Spleen (tissue), 11 donors: ENCODE results near the gene CXorf65. TPM values are rescaled to one million over a fixed set of nuclear protein-coding genes. Genes with fewer than 3 reads are reported as not detected.

ENCODE experiments used
- DNase-seq: peaks from one replicate; pipeline ENCODE4 v3.0.0-alpha.2; 2020
- H3K27ac ChIP-seq, 8 donors: fragments of 200-600 bp; sonication (generic) in 7 of 8; 1 replicate in 4 of 8; 2 replicates in 4 of 8; pipeline versions ENCODE4 v1.5.0 to v1.8.0; 2016 to 2021; ENCODE audit warnings: inconsistent platforms in 4 of 8, mild to moderate bottlenecking in 4 of 8, moderate library complexity in 1 of 8
- H3K27me3 ChIP-seq, 7 donors: fragments of 200-600 bp; sonication (generic) in 6 of 7; replicated peaks in 1 of 7; 1 replicate in 4 of 7; 2 replicates in 3 of 7; pipeline versions ENCODE4 v1.5.0 to v1.8.0; 2016 to 2021; ENCODE audit warnings: inconsistent platforms in 3 of 7, mild to moderate bottlenecking in 1 of 7
- H3K36me3 ChIP-seq, 6 donors: fragments of 200-600 bp; sonication (generic) in 5 of 6; 1 replicate in 4 of 6; 2 replicates in 2 of 6; pipeline versions ENCODE4 v1.5.0 to v1.8.0; 2016 to 2021; ENCODE audit warnings: inconsistent platforms in 2 of 6
- H3K4me1 ChIP-seq, 6 donors: fragments of 200-600 bp; sonication (generic) in 5 of 6; 1 replicate in 3 of 6; 2 replicates in 3 of 6; pipeline versions ENCODE4 v1.5.0 to v1.8.0; 2016 to 2021; ENCODE audit warnings: inconsistent platforms in 3 of 6
- H3K4me3 ChIP-seq, 8 donors: fragments of 200-600 bp; sonication (generic) in 7 of 8; 1 replicate in 4 of 8; 2 replicates in 4 of 8; pipeline versions ENCODE4 v1.5.0 to v1.8.0; 2016 to 2021; ENCODE audit warnings: inconsistent platforms in 4 of 8, mild to moderate bottlenecking in 4 of 8, moderate library complexity in 2 of 8
- H3K9me3 ChIP-seq, 8 donors: fragments of 200-600 bp; sonication (generic) in 7 of 8; 1 replicate in 4 of 8; 2 replicates in 4 of 8; pipeline versions ENCODE4 v1.5.0 to v1.8.0; 2016 to 2021; ENCODE audit warnings: inconsistent platforms in 4 of 8
- POLR2A ChIP-seq, 3 donors: fragments of 450-650 bp; IDR thresholded peaks; one replicate each; pipeline ENCODE4 v1.5.1; 2017; ENCODE audit warnings: antibody characterized with exemption in 3 of 3, mild to moderate bottlenecking in 1 of 3
- POLR2AphosphoS5 ChIP-seq, 3 donors: sonication (generic); formaldehyde crosslinking; IDR thresholded peaks; one replicate each; pipeline ENCODE4 v1.5.1; 2017; ENCODE audit warnings: antibody characterized with exemption in 3 of 3
- WGBS, 5 donors: extraction: QIAGEN DNeasy Blood & Tissue Kit in 3 of 5; methylation state at CpG; one replicate each; pipeline versions ENCODE4 v1.1.5 to v1.1.7; 2013 to 2018; 5-methylcytosine and 5-hydroxymethylcytosine counted together
- intact Hi-C: fragments of 100-400 bp; cut with DNase I; formaldehyde crosslinking; loops from one replicate; pipeline ENCODE4 v1.15.0; 2023; ENCODE audit warnings: low total_unique reads
- polyA plus RNA-seq, 3 donors: library from polyadenylated mRNA; stranded (reverse); fragments of 200-250 nt; gene quantifications; one replicate each; pipeline ENCODE4 v1.2.1, GENCODE V29; 2013
- total RNA-seq, 7 donors: library from RNA; depleted of rRNA in 3 of 7; stranded (reverse); fragments of >200 nt in 3 of 7; fragmentation: NEBNext Ultra II Directional in 4 of 7; extraction: Animal tissue kit (Norgen Biotek cat#: 25700) in 4 of 7; gene quantifications; one replicate each; pipeline versions ENCODE4 v1.1.0 to v1.2.1, GENCODE V29; 2016 to 2021
- TF ChIP-seq, protein P1 (sequence below), 11 experiments: fragments of 200-600 bp in 7 of 11; fragments of 450-650 bp in 4 of 11; sonication (generic) in 4 of 11; IDR thresholded peaks in 8 of 11; conservative IDR thresholded peaks in 3 of 11; 1 replicate in 7 of 11; 2 replicates in 4 of 11; pipeline versions ENCODE4 v1.4.0 to v1.8.0; 2016 to 2021; ENCODE audit warnings: antibody characterized with exemption in 11 of 11, inconsistent platforms in 4 of 11, mild to moderate bottlenecking in 1 of 11
- donor health status: healthy with polysubstance abuse.
- donor health status: DM: no; HTN: no; CAD: no; lungs with moderate emphysema.
- donor health status: DM: no; HTN: no; CAD: no.
- donor health status: Bipolar disorder and iron deficiency.
- donor health status: healthy.
- donor health status: DM: no; HTN: no; CAD: no.
- donor health status: DM: yes; HTN: yes; CAD: no.

Gene CXorf65
- total and polyA plus RNA-seq, 10 donors = 1.7 to 27.2 (median 7.1) TPM

DNA sequence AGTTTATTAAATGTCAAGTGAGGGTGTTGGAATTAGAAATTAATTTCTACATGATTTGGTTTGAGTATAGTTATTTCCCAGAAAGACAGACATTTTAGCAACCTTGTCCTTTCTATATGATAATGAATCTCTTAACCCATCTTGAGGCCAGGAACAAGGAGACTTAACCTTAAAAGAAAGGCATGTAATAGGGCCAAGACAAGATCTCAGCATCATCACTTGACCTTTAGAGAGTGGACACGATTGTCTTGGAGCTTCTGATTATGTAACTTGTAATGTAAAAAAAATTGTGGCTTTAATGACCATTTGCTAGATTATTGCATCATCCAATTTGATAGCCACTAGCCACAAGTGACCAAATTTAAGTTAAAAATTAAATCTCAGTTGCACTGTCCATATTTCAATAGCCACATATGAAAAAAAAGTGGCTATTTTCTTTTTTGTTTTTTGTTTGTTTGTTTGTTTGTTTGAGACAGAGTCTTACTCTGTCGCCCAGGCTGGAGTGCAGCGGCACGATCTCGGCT, 24.4 kb downstream of the CXorf65 start:
- WGBS, 5 donors = 76 to 91% (median 83%) methylated on average over 5 of the region's 5 CpGs
- H3K4me1 ChIP-seq = no peaks in the 10 kb centered on the region
- no peak overlapping the region for H3K27ac ChIP-seq
- TF ChIP-seq, protein P1, sequence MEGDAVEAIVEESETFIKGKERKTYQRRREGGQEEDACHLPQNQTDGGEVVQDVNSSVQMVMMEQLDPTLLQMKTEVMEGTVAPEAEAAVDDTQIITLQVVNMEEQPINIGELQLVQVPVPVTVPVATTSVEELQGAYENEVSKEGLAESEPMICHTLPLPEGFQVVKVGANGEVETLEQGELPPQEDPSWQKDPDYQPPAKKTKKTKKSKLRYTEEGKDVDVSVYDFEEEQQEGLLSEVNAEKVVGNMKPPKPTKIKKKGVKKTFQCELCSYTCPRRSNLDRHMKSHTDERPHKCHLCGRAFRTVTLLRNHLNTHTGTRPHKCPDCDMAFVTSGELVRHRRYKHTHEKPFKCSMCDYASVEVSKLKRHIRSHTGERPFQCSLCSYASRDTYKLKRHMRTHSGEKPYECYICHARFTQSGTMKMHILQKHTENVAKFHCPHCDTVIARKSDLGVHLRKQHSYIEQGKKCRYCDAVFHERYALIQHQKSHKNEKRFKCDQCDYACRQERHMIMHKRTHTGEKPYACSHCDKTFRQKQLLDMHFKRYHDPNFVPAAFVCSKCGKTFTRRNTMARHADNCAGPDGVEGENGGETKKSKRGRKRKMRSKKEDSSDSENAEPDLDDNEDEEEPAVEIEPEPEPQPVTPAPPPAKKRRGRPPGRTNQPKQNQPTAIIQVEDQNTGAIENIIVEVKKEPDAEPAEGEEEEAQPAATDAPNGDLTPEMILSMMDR (IDR thresholded peaks at IDR 0.05 in 8 of 11, conservative IDR thresholded peaks at IDR 0.05 in 3 of 11) = no peak
- TF ChIP-seq POLR2A (IDR thresholded peaks at IDR 0.05) (no peak), POLR2AphosphoS5 (IDR thresholded peaks at IDR 0.05) (no peak)
- no peaks in the 10 kb centered on the region for H3K36me3 ChIP-seq
- DNase-seq = no peak
- intact Hi-C loops = no loop called here
- H3K4me3 ChIP-seq = no peak overlapping the region
- H3K27me3 ChIP-seq = peaks cover 0 to 4% (median 0%) of the 10 kb centered on the region in 7 donors
- H3K9me3 ChIP-seq = no peaks in the 10 kb centered on the region

DNA sequence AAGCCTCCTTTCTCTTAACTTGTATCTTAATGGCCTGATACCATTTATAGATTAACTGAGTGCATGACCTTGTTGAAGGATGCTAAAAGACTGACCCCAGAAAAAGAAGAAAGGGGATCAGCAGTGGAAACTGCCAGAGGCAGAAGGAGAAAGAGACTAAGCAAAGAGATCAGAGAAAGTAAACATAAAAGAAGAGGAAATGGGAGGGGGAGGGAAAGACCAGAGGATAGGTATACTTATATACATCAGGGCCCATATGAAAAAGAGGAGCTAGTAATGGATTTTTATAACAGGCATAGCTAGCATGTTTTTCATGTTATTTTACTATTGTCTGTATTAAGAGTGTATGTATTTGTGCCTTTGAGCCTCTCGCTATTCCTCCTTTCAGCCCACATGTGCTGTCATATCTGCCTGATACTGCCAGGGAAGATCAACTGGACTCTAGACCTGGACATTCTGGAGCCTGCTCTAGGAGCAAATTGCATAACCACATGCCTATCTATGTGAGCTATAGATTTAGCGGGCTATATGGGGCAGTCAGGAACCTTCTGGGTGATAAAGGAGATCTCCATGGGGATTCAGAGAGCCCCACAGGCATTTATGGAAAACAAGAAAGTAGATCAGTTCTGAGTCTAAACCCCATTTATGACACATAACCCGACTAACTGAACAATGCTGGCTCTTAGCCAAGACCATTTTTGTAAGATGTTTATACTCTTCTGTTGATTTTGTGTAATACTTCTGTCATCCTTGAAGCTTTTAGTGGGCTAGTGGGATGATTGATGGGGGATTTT, 25.0 kb downstream of the CXorf65 start:
- Histone ChIP-seq H3K27me3 (peaks cover 0 to 4% (median 0%) of the 10 kb centered on the region in 7 donors), H3K36me3 (no peaks in the 10 kb centered on the region), H3K9me3 (no peaks in the 10 kb centered on the region), H3K27ac (no peak overlapping the region), H3K4me1 (no peaks in the 10 kb centered on the region), H3K4me3 (no peak overlapping the region)
- intact Hi-C loops = no loop called here
- no peak for DNase-seq
- no peak for TF ChIP-seq POLR2AphosphoS5 (IDR thresholded peaks at IDR 0.05)
- TF ChIP-seq, protein P1 (IDR thresholded peaks at IDR 0.05 in 8 of 11, conservative IDR thresholded peaks at IDR 0.05 in 3 of 11) = no peak
- TF ChIP-seq POLR2A (IDR thresholded peaks at IDR 0.05) = no peak
- WGBS, 5 donors = 55 to 82% (median 60%) methylated on average over 3 of the region's 3 CpGs

DNA sequence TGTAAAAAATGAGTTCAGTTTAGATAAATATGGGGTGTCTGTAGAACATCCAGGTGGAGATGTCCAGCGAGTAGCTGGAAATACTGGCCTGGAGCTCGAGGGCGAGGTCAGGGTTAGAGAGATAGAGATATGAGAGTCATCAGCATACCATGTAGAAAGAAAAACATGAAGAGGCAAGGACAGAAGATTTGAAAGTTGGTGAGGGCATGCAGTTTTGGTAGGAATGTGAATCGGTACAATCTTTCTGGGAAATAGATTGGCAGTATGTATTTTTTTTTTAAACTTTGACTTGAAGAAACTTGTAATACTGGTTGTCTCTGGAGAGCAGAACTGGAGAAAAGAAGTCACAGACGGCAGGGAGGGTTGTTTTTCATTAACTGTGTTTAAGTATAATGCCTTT, 36.0 kb downstream of the CXorf65 start:
- H3K4me1 ChIP-seq = peaks cover 0 to 22% (median 10%) of the 10 kb centered on the region in 6 donors
- H3K36me3 ChIP-seq = peaks cover 0 to 4% (median 0%) of the 10 kb centered on the region in 6 donors
- intact Hi-C loops = no loop called here
- DNase-seq = no peak
- 65 to 93% (median 86%) methylated on average over 5 of the region's 5 CpGs for WGBS, 5 donors
- no peak overlapping the region for H3K4me3 ChIP-seq
- no peaks in the 10 kb centered on the region for H3K9me3 ChIP-seq
- H3K27me3 ChIP-seq = peaks cover 0 to 3% (median 0%) of the 10 kb centered on the region in 7 donors
- TF ChIP-seq, protein P1 (IDR thresholded peaks at IDR 0.05 in 8 of 11, conservative IDR thresholded peaks at IDR 0.05 in 3 of 11) = no peak
- TF ChIP-seq POLR2A (IDR thresholded peaks at IDR 0.05) (no peak), POLR2AphosphoS5 (IDR thresholded peaks at IDR 0.05) (no peak)
- no peak overlapping the region for H3K27ac ChIP-seq
